ENCODE results near the gene CBL.

Gene CBL

DNA sequence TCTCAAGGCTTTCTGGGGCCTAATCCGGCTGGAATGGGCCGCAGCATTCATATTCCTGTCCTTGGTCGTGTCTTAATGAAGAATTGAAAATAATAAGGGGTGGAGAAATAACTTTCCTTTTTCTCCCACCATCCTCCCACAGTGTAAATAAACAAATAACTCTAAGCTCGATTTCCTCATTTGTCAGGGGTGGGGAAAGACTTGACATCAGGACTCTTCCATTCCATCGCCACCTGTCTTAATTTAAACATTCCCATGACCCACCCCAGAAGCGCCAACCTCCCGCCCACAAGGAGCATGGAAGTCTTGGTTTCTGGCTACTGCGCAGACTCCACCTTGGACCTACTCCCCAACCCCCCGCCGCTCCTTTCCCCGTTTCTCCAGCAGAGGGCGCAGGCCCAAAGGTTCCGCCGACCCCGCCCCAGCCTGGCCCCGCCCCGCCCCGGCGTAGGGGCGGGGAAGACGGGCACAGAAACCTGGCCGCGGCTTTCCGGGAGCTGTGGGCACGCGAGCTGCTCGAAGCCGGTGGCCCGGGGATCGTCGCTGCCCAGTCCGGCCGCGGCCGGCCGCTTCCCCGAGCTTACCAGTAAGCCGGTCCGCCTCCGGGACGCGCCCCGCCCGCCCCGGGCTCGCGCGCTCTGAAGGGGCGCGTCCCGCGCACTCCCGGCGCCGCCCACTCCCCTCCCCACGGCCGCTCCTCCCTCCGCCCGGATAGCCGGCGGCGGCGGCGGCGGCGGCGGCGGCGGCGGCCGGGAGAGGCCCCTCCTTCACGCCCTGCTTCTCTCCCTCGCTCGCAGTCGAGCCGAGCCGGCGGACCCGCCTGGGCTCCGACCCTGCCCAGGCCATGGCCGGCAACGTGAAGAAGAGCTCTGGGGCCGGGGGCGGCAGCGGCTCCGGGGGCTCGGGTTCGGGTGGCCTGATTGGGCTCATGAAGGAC is at the start of gene CBL:
CBL (plus strand) TSS at position 766 of the 937 bp plus-strand sequence; CDS start at position 845, 79 bp downstream.
- no peaks in the 10 kb centered on the region for H3K9me3 ChIP-seq (ENCODE audit: severe bottlenecking)
- H3K4me1 ChIP-seq (ENCODE audit: insufficient read depth, poor library complexity, severe bottlenecking), result peaks cover 12% of the 10 kb centered on the region
- DNase-seq (ENCODE audit: low spot score) (peak; percentile 87), ATAC-seq (ENCODE audit: low read depth) (peak; percentile 81)
- H3K27me3 ChIP-seq (ENCODE audit: insufficient read depth, poor library complexity, severe bottlenecking), result no peaks in the 10 kb centered on the region
- no peaks in the 10 kb centered on the region for H3K36me3 ChIP-seq (ENCODE audit: low read depth)
- H3K4me3 ChIP-seq (ENCODE audit: severe bottlenecking), result peak within 1 kb of the TSS; percentile 99
- TF ChIP-seq, protein P1, sequence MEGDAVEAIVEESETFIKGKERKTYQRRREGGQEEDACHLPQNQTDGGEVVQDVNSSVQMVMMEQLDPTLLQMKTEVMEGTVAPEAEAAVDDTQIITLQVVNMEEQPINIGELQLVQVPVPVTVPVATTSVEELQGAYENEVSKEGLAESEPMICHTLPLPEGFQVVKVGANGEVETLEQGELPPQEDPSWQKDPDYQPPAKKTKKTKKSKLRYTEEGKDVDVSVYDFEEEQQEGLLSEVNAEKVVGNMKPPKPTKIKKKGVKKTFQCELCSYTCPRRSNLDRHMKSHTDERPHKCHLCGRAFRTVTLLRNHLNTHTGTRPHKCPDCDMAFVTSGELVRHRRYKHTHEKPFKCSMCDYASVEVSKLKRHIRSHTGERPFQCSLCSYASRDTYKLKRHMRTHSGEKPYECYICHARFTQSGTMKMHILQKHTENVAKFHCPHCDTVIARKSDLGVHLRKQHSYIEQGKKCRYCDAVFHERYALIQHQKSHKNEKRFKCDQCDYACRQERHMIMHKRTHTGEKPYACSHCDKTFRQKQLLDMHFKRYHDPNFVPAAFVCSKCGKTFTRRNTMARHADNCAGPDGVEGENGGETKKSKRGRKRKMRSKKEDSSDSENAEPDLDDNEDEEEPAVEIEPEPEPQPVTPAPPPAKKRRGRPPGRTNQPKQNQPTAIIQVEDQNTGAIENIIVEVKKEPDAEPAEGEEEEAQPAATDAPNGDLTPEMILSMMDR (IDR thresholded peaks at IDR 0.05; ENCODE audit: poor library complexity, severe bottlenecking), result peak; percentile 97
- peak within 1 kb of the TSS; percentile 70 for H3K27ac ChIP-seq (ENCODE audit: poor library complexity, severe bottlenecking)

DNA sequence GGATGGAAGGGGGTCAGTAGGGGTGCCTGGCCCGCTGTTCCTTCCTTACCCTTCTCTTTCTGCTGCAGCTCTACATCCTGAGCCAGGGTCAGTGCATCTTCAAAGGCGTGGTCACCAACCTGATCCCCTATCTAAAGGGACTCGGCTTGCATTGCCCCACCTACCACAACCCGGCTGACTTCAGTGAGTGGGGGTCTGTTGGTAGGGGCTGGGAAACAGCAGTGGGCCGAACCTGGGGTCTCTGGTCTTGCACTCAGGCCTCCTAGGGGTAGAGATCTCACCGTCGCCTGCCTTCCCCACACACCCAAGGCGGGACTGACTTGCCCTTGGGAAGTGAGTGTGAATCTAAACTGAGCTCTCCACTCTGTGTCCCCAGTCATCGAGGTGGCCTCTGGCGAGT is 49.6 kb upstream of the CBL start:
- Histone ChIP-seq H3K9me3 (ENCODE audit: severe bottlenecking) (no peaks in the 10 kb centered on the region), H3K4me1 (ENCODE audit: insufficient read depth, poor library complexity, severe bottlenecking) (no peaks in the 10 kb centered on the region), H3K4me3 (ENCODE audit: severe bottlenecking) (no peak overlapping the region), H3K36me3 (ENCODE audit: low read depth) (no peaks in the 10 kb centered on the region), H3K27me3 (ENCODE audit: insufficient read depth, poor library complexity, severe bottlenecking) (no peaks in the 10 kb centered on the region), H3K27ac (ENCODE audit: poor library complexity, severe bottlenecking) (no peak overlapping the region)
- DNase-seq (ENCODE audit: low spot score), result no peak
- no peak for ATAC-seq (ENCODE audit: low read depth)
- TF ChIP-seq, protein P1 (IDR thresholded peaks at IDR 0.05; ENCODE audit: poor library complexity, severe bottlenecking), result no peak

DNA sequence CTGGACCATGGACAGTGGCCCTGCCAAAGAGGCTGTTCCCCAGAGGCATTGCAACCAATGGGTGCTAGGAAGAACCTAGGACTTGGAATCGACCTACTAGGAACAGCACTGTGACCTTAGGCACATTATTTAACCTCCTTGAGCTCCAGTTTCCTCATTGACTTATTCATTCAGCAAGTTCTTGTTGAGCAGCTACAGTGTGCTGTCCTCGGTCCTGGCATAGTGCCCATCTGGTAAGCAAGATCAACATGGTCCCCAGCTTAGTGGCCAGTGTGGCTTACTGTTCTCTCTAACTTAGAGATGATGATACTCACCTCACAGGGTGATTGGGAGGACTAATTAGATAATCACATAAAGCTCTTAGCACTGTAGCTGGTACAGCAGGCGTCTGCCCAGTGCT is 49.1 kb upstream of the CBL start:
- no peak for ATAC-seq (ENCODE audit: low read depth)
- H3K4me3 ChIP-seq (ENCODE audit: severe bottlenecking), result no peak overlapping the region

DNA sequence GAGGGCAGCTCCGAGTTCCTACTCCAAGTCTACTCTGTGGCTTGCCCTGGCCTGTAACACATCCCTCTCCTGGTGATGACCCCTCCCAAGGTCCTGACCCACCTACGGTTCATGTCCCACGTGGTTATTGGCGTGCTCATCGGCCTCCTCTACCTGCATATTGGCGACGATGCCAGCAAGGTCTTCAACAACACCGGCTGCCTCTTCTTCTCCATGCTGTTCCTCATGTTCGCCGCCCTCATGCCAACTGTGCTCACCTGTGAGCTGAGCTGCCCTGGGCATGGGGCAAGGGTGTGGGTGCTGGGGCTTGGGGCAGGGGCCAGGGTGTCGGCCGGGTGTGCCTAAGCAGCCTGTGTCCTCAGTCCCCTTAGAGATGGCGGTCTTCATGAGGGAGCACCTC is 47.7 kb upstream of the CBL start:
- Histone ChIP-seq H3K36me3 (ENCODE audit: low read depth) (no peaks in the 10 kb centered on the region), H3K4me3 (ENCODE audit: severe bottlenecking) (no peak overlapping the region), H3K9me3 (ENCODE audit: severe bottlenecking) (no peaks in the 10 kb centered on the region), H3K27me3 (ENCODE audit: insufficient read depth, poor library complexity, severe bottlenecking) (no peaks in the 10 kb centered on the region), H3K27ac (ENCODE audit: poor library complexity, severe bottlenecking) (no peak overlapping the region), H3K4me1 (ENCODE audit: insufficient read depth, poor library complexity, severe bottlenecking) (no peaks in the 10 kb centered on the region)
- ATAC-seq (ENCODE audit: low read depth) (no peak), DNase-seq (ENCODE audit: low spot score) (no peak)
- TF ChIP-seq, protein P1 (IDR thresholded peaks at IDR 0.05; ENCODE audit: poor library complexity, severe bottlenecking), result no peak

More for the DNA sequence above, 49.1 kb upstream of the CBL start:
- no peak for DNase-seq (ENCODE audit: low spot score)
- H3K27me3 ChIP-seq (ENCODE audit: insufficient read depth, poor library complexity, severe bottlenecking), result no peaks in the 10 kb centered on the region
- H3K9me3 ChIP-seq (ENCODE audit: severe bottlenecking), result no peaks in the 10 kb centered on the region
- H3K4me1 ChIP-seq (ENCODE audit: insufficient read depth, poor library complexity, severe bottlenecking), result no peaks in the 10 kb centered on the region
- no peak overlapping the region for H3K27ac ChIP-seq (ENCODE audit: poor library complexity, severe bottlenecking)
- TF ChIP-seq, protein P1 (IDR thresholded peaks at IDR 0.05; ENCODE audit: poor library complexity, severe bottlenecking), result no peak
- no peaks in the 10 kb centered on the region for H3K36me3 ChIP-seq (ENCODE audit: low read depth)

DNA sequence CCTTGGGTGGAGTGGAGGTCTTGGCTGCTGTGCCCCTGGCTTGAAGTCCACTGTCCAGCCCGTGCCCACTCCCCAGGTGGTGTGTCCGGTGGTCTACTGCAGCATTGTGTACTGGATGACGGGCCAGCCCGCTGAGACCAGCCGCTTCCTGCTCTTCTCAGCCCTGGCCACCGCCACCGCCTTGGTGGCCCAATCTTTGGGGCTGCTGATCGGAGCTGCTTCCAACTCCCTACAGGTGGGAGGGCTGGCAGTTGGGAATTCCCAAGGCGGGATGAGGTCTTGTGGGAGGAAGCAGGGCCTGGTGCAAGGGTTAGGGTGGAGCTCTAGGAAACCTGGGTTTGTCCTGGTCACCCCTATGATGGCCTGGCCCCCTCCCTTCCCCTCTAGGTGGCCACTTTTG is 46.0 kb upstream of the CBL start:
- no peaks in the 10 kb centered on the region for H3K27me3 ChIP-seq (ENCODE audit: insufficient read depth, poor library complexity, severe bottlenecking)
- no peak for DNase-seq (ENCODE audit: low spot score)
- no peak overlapping the region for H3K4me3 ChIP-seq (ENCODE audit: severe bottlenecking)
- no peak for ATAC-seq (ENCODE audit: low read depth)
- H3K27ac ChIP-seq (ENCODE audit: poor library complexity, severe bottlenecking), result no peak overlapping the region
- no peaks in the 10 kb centered on the region for H3K9me3 ChIP-seq (ENCODE audit: severe bottlenecking)
- TF ChIP-seq, protein P1 (IDR thresholded peaks at IDR 0.05; ENCODE audit: poor library complexity, severe bottlenecking), result no peak
- H3K4me1 ChIP-seq (ENCODE audit: insufficient read depth, poor library complexity, severe bottlenecking), result no peaks in the 10 kb centered on the region
- H3K36me3 ChIP-seq (ENCODE audit: low read depth), result no peaks in the 10 kb centered on the region
